ENCODE results near the gene CDH4.

DNA sequence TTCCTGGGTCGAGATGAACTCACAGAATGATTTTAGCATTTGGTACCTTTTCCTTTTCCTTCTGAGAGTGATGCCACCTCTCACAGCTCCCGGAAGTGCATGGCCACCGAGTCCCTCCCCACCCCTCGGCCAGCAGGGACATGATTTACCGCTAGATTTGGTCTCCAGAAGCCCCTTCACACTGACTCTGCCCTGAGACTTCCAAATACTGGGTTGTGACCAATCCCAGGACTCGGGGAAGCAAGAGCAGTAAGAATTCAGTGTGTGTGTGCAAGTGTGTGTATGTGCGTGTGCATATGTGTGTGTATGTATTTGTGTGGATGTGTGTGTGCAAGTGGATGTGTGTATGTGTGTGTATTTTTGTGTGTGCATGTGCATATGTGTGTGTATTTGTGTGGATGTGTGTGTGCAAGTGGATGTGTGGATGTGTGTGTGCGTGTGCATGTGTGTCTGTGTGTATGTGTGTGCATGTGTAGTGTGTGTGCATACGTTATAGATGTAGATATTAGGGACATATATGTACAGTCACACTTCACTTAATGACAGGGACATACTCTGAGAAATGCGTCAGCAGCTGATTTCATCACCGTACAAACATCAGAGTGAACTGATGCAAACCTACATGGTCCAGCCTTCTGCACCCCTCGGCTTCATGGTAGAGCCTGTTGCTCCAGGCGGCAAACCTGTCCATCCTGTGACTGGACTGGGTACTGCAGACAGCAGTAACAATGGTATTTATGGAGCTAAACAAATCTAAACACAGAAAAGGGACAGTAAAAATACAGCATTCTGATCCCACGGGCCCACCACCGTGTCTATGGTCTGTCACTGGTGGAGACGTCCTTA is 439.2 kb downstream of the CDH4 start:
- TF ChIP-seq, protein P1, sequence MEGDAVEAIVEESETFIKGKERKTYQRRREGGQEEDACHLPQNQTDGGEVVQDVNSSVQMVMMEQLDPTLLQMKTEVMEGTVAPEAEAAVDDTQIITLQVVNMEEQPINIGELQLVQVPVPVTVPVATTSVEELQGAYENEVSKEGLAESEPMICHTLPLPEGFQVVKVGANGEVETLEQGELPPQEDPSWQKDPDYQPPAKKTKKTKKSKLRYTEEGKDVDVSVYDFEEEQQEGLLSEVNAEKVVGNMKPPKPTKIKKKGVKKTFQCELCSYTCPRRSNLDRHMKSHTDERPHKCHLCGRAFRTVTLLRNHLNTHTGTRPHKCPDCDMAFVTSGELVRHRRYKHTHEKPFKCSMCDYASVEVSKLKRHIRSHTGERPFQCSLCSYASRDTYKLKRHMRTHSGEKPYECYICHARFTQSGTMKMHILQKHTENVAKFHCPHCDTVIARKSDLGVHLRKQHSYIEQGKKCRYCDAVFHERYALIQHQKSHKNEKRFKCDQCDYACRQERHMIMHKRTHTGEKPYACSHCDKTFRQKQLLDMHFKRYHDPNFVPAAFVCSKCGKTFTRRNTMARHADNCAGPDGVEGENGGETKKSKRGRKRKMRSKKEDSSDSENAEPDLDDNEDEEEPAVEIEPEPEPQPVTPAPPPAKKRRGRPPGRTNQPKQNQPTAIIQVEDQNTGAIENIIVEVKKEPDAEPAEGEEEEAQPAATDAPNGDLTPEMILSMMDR (IDR thresholded peaks at IDR 0.05) = no peak
- TF ChIP-seq POLR2A (IDR thresholded peaks at IDR 0.05) = no peak
